ENCODE results near the gene ALPK3. TPM values are rescaled to one million over a fixed set of nuclear protein-coding genes. Genes with fewer than 3 reads are reported as not detected.

Gene ALPK3
- total and polyA plus RNA-seq, 10 of the 15 experiments (the other 5 are each of a cell fraction or from before 2014, with no cell fraction given): under 0.01 to 0.05 (median 0.02) TPM; not detected in 6

- Histone ChIP-seq H3K9me3 (replicated peaks; ENCODE audit: control insufficient read depth, insufficient read depth, low read length) (no peaks in the 10 kb centered on the region), H3K27me3 (replicated peaks in 1 of 2; ENCODE audit: control insufficient read depth in 2 of 2, insufficient read depth in 2 of 2, low read length in 1 of 2) (no peaks in the 10 kb centered on the region), H4K20me1 (ENCODE audit: control insufficient read depth, insufficient read depth) (no peaks in the 10 kb centered on the region; the same call in 1 of the 2 replicates), H3K36me3 (ENCODE audit: control insufficient read depth in 2 of 2, insufficient read depth in 2 of 2, low read length in 1 of 2) (peaks cover 28 to 32% of the 10 kb centered on the region in 2 experiments), H3K79me2 (ENCODE audit: control insufficient read depth, insufficient read depth, low read length) (no peaks in the 10 kb centered on the region), H3K9ac (ENCODE audit: control insufficient read depth, insufficient read depth, low read length) (no peak overlapping the region), H3K4me1 (ENCODE audit: control insufficient read depth, insufficient read depth, low read length) (no peaks in the 10 kb centered on the region), H3K27ac (ENCODE audit: control insufficient read depth, insufficient read depth) (no peak overlapping the region), H3K4me3 (no peak overlapping the region), H3K4me2 (ENCODE audit: control insufficient read depth, insufficient read depth) (no peak overlapping the region), H2AFZ (ENCODE audit: control insufficient read depth, low read depth, low read length) (no peak overlapping the region)
- POLR2A ChIA-PET: no interaction called here
- no TSS peak for BruUV-seq (replicated peaks)
- DNase-seq (ENCODE audit: low read depth, low spot score): no peak
- ATAC-seq: no peak
- WGBS (ENCODE audit: insufficient coverage, insufficient replicate concordance, low lambda C conversion rate, missing lambda C conversion rate): 90% methylated on average over 21 of the region's 21 CpGs
- in situ Hi-C loops (cut with MboI): no loop called here
- SMC1A ChIA-PET (ENCODE audit: uncharacterized antibody, unreplicated experiment): no interaction called here
- RAD21 ChIA-PET (ENCODE audit: unreplicated experiment): no interaction called here
- CTCF ChIA-PET: no interaction called here
- intact Hi-C loops (cut with micrococcal nuclease; ENCODE audit: unreplicated experiment): no loop called here
- TF ChIP-seq MTA2 (IDR thresholded peaks at IDR 0.05; ENCODE audit: low read depth) (no peak), POLR2A (IDR thresholded peaks at IDR 0.05; ENCODE audit: low read depth, low read length) (peak; percentile 46)
- FAIRE-seq: no peak
Measured at GRCh38 chr15:84798436-84798946, 18.7 kb upstream of the ALPK3 start.

- RAD21 ChIA-PET (ENCODE audit: unreplicated experiment): no interaction called here
- TF ChIP-seq CHD4 (IDR thresholded peaks at IDR 0.05): no peak
- TF ChIP-seq PRDM15 (CRISPR knock-in tag; IDR thresholded peaks at IDR 0.05): no peak
- no peak for TF ChIP-seq E2F4 (IDR thresholded peaks at IDR 0.05; ENCODE audit: low read depth, low read length)
- TF ChIP-seq CBFB (IDR thresholded peaks at IDR 0.05; ENCODE audit: low read depth): no peak
- no peak for TF ChIP-seq GABPA (IDR thresholded peaks at IDR 0.05; ENCODE audit: low read depth)
Measured at GRCh38 chr15:84799511-84800187, 17.5 kb upstream of the ALPK3 start.

More at GRCh38 chr15:84799511-84800187, 17.5 kb upstream of the ALPK3 start:
- in situ Hi-C loops (cut with MboI): no loop called here
- H3K27me3 ChIP-seq (replicated peaks in 1 of 2; ENCODE audit: control insufficient read depth in 2 of 2, insufficient read depth in 2 of 2, low read length in 1 of 2): no peaks in the 10 kb centered on the region
- FAIRE-seq: no peak
- no peak overlapping the region for H3K4me3 ChIP-seq
- CTCF ChIA-PET: no interaction called here
- DNase-seq (ENCODE audit: low read depth, low spot score): no peak
- H3K4me2 ChIP-seq (ENCODE audit: control insufficient read depth, insufficient read depth): no peak overlapping the region
- no peaks in the 10 kb centered on the region for H3K9me3 ChIP-seq (replicated peaks; ENCODE audit: control insufficient read depth, insufficient read depth, low read length)
- SMC1A ChIA-PET (ENCODE audit: uncharacterized antibody, unreplicated experiment): no interaction called here
- no TSS peak for BruUV-seq (replicated peaks)
- ATAC-seq: no peak
- POLR2A ChIA-PET: no interaction called here
- WGBS (ENCODE audit: insufficient coverage, insufficient replicate concordance, low lambda C conversion rate, missing lambda C conversion rate): 82% methylated on average over 10 of the region's 10 CpGs
- no peak overlapping the region for H2AFZ ChIP-seq (ENCODE audit: control insufficient read depth, low read depth, low read length)
- no peaks in the 10 kb centered on the region for H3K4me1 ChIP-seq (ENCODE audit: control insufficient read depth, insufficient read depth, low read length)
- H4K20me1 ChIP-seq (ENCODE audit: control insufficient read depth, insufficient read depth): no peaks in the 10 kb centered on the region; the same call in 1 of the 2 replicates
- no peak overlapping the region for H3K27ac ChIP-seq (ENCODE audit: control insufficient read depth, insufficient read depth)
- intact Hi-C loops (cut with micrococcal nuclease; ENCODE audit: unreplicated experiment): no loop called here
- H3K9ac ChIP-seq (ENCODE audit: control insufficient read depth, insufficient read depth, low read length): no peak overlapping the region
- peaks cover 28 to 32% of the 10 kb centered on the region in 2 experiments for H3K36me3 ChIP-seq (ENCODE audit: control insufficient read depth in 2 of 2, insufficient read depth in 2 of 2, low read length in 1 of 2)
- no peaks in the 10 kb centered on the region for H3K79me2 ChIP-seq (ENCODE audit: control insufficient read depth, insufficient read depth, low read length)

All from GM12878 (cell line).